Hepatocyte (in vitro differentiated cells): Measurements from ENCODE around the gene ITGA7. TPM values are rescaled to one million over a fixed set of nuclear protein-coding genes. Genes with fewer than 3 reads are reported as not detected.

Experiments
- DNase-seq: peaks from one replicate; pipeline ENCODE4 v3.0.0-alpha.2; 2016; ENCODE audit warnings: low spot score
- H2AFZ ChIP-seq: fragments of 200-600 bp; sonication (generic); 2 replicates; pipeline ENCODE4 v1.6.0; 2016; ENCODE audit warnings: antibody characterized with exemption, mild to moderate bottlenecking
- H3K27ac ChIP-seq: fragments of 200-600 bp; sonication (generic); 2 replicates; pipeline ENCODE4 v1.5.1; 2016; ENCODE audit warnings: mild to moderate bottlenecking
- H3K27me3 ChIP-seq: fragments of 200-600 bp; sonication (generic); 2 replicates; pipeline ENCODE4 v1.6.1; 2016
- H3K36me3 ChIP-seq: fragments of 200-600 bp; sonication (generic); replicated peaks from 2 replicates; pipeline ENCODE4 v1.5.1; 2016; ENCODE audit warnings: low read depth; ENCODE audit not compliant: insufficient read depth
- H3K4me1 ChIP-seq: fragments of 200-600 bp; sonication (generic); 2 replicates; pipeline ENCODE4 v1.5.1; 2016; ENCODE audit warnings: mild to moderate bottlenecking, moderate library complexity; ENCODE audit not compliant: insufficient read depth
- H3K4me2 ChIP-seq: fragments of 200-600 bp; sonication (generic); 2 replicates; pipeline ENCODE4 v1.6.0; 2016
- H3K4me3 ChIP-seq: fragments of 200-600 bp; sonication (generic); 2 replicates; pipeline ENCODE4 v1.5.1; 2016; ENCODE audit warnings: mild to moderate bottlenecking
- H3K79me2 ChIP-seq: fragments of 200-600 bp; sonication (generic); 2 replicates; pipeline ENCODE4 v1.6.0; 2017; ENCODE audit warnings: mild to moderate bottlenecking
- H3K9me2 ChIP-seq: fragments of 200-600 bp; sonication (generic); replicated peaks from 2 replicates; pipeline ENCODE4 v1.6.0; 2017; ENCODE audit warnings: mild to moderate bottlenecking; ENCODE audit not compliant: insufficient read depth
- H3K9me3 ChIP-seq: fragments of 200-600 bp; sonication (generic); 2 replicates; pipeline ENCODE4 v1.5.1; 2016; ENCODE audit warnings: low read depth, mild to moderate bottlenecking
- H4K20me1 ChIP-seq: fragments of 200-600 bp; sonication (generic); 2 replicates; pipeline ENCODE4 v1.6.0; 2016; ENCODE audit warnings: mild to moderate bottlenecking; ENCODE audit not compliant: insufficient read depth, poor library complexity, severe bottlenecking
- CTCF ChIP-seq: fragments of 200-600 bp; sonication (generic); IDR thresholded peaks from 2 replicates; pipeline ENCODE4 v1.5.1; 2016; ENCODE audit warnings: antibody characterized with exemption, mild to moderate bottlenecking; ENCODE audit not compliant: poor library complexity
- EZH2 ChIP-seq: fragments of 200-600 bp; sonication (generic); IDR thresholded peaks from 2 replicates; pipeline ENCODE4 v1.6.1; 2016; ENCODE audit warnings: antibody characterized with exemption, mild to moderate bottlenecking, borderline replicate concordance
- EZH2phosphoT487 ChIP-seq: fragments of 200-600 bp; sonication (generic); IDR thresholded peaks from one replicate; pipeline ENCODE4 v1.6.1; 2018; ENCODE audit warnings: antibody characterized with exemption, mild to moderate bottlenecking, low read depth, moderate library complexity; ENCODE audit not compliant: unreplicated experiment, severe bottlenecking
- WGBS: methylation state at CpG from one replicate; pipeline ENCODE4 v1.1.6; 2016; ENCODE audit warnings: low lambda C conversion rate; ENCODE audit errors: missing lambda C conversion rate; 5-methylcytosine and 5-hydroxymethylcytosine counted together
- polyA plus RNA-seq: library from polyadenylated mRNA; unstranded; fragments of >200 nt; fragmentation: Nextera tagmentation; extraction: Ambion mirVana; gene quantifications from 2 replicates; pipeline ENCODE4 v1.2.1, GENCODE V29; 2016
- total RNA-seq: library from RNA; depleted of rRNA; stranded (reverse); fragments of >200 nt; gene quantifications from 2 replicates; pipeline ENCODE4 v1.2.3, GENCODE V29; 2014

The ITGA7 gene
- total and polyA plus RNA-seq, 2 experiments from 2014 or later = 15.2 to 22.8 TPM

- peaks cover 11% of the 10 kb centered on the region for H3K4me1 ChIP-seq
- H3K4me2 ChIP-seq = no peak overlapping the region
- H3K79me2 ChIP-seq = peaks cover 1% of the 10 kb centered on the region
- 79% methylated on average over 2 of the region's 2 CpGs for WGBS
- no peak overlapping the region for H2AFZ ChIP-seq
- H3K27me3 ChIP-seq = no peaks in the 10 kb centered on the region
- H3K36me3 ChIP-seq = no peaks in the 10 kb centered on the region
- DNase-seq = no peak
- H3K27ac ChIP-seq = no peak overlapping the region
- no peaks in the 10 kb centered on the region for H3K9me3 ChIP-seq
- no peaks in the 10 kb centered on the region for H3K9me2 ChIP-seq
- no peaks in the 10 kb centered on the region for H4K20me1 ChIP-seq
- H3K4me3 ChIP-seq = no peak overlapping the region
- no peak for TF ChIP-seq EZH2
- no peak for TF ChIP-seq EZH2phosphoT487
- TF ChIP-seq CTCF = no peak
Observed at GRCh38 chr12:55739025-55739378, 31.3 kb upstream of the ITGA7 start.

- peak; percentile 90 for DNase-seq
- H2AFZ ChIP-seq = peak overlapping the region; percentile 66
Observed at GRCh38 chr12:55738123-55739024, 30.7 kb upstream of the ITGA7 start.

GRCh38 chr12:55737581-55738122 is 29.9 kb upstream of the ITGA7 start:
- Histone ChIP-seq H3K36me3 (no peaks in the 10 kb centered on the region), H3K4me3 (no peak overlapping the region), H3K27me3 (no peaks in the 10 kb centered on the region), H2AFZ (peak overlapping the region; percentile 66), H3K9me3 (no peaks in the 10 kb centered on the region), H3K9me2 (no peaks in the 10 kb centered on the region), H4K20me1 (no peaks in the 10 kb centered on the region), H3K4me1 (peaks cover 10% of the 10 kb centered on the region), H3K4me2 (peak overlapping the region; percentile 81), H3K27ac (peak overlapping the region; percentile 82), H3K79me2 (peaks cover 4% of the 10 kb centered on the region)
- WGBS = 11% methylated on average over 3 of the region's 4 CpGs
- DNase-seq = peak; percentile 32
- TF ChIP-seq CTCF = no peak
- no peak for TF ChIP-seq EZH2
- TF ChIP-seq EZH2phosphoT487 = no peak

More at GRCh38 chr12:55738123-55739024, 30.7 kb upstream of the ITGA7 start:
- Histone ChIP-seq H4K20me1 (no peaks in the 10 kb centered on the region), H3K9me3 (no peaks in the 10 kb centered on the region), H3K27ac (peak overlapping the region; percentile 82), H3K4me1 (peaks cover 10% of the 10 kb centered on the region), H3K36me3 (no peaks in the 10 kb centered on the region), H3K4me2 (peak overlapping the region; percentile 81), H3K9me2 (no peaks in the 10 kb centered on the region), H3K27me3 (no peaks in the 10 kb centered on the region), H3K4me3 (peak overlapping the region; percentile 56), H3K79me2 (no peaks in the 10 kb centered on the region)
- WGBS = 2% methylated on average over 14 of the region's 14 CpGs
- TF ChIP-seq CTCF = peak; percentile 94
- TF ChIP-seq EZH2phosphoT487 = no peak
